NCI-H2227 (cell line): ENCODE results near the gene TUT4.

Experiments
- DNase-seq: peaks from one replicate; lab custom pipeline; 2025; ENCODE audit not compliant: unreplicated experiment; lab: John Stamatoyannopoulos, UW

TUT4 gene

GRCh38 chr1:52576074-52576473 is 23.2 kb upstream of the TUT4 start:
- no peak for DNase-seq

DNA sequence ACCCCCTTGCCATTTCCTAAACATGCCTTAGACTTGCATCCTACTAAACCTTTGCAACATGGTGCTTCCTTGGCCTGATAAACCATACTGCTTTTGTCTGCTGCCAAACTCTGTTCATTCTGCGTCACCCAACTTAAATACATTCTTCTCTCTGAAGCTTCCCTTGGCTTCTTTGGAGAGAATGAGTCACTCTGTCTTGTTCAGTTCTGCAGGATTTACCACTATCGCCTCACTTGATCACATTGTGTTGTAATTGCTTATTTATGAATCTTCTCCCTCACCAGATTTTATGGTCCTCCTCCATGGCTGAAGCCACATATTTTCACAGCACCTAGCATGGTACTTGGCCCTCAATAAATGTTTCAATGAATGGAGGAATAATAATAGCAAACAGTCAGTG is 21.7 kb upstream of the TUT4 start:
- no peak for DNase-seq

GRCh38 chr1:52572387-52572786 is 19.5 kb upstream of the TUT4 start:
- no peak for DNase-seq

DNA sequence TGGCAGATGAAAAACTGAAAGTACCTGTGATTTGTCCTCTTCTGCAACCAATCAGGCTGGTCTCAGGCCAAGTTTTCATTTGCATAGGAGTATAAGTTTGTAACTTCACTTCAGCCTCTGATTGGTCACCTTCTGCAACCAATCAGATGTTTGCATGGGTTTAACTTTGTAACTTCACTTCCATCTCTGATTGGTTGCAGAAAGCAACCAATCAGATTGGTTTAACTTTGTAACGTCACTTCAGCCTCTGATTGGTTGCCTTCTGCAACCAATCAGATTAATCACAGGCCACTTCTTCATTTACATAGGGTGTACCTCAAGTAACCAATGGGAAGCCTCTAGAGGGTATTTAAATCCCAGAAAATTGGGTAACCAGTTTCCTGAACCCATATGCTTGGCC is 18.9 kb upstream of the TUT4 start:
- DNase-seq: no peak

GRCh38 chr1:52569449-52570210 is 16.7 kb upstream of the TUT4 start:
- DNase-seq: no peak

- DNase-seq: no peak
Measured at GRCh38 chr1:52567943-52568342, 15.1 kb upstream of the TUT4 start.

- DNase-seq: no peak
Measured at GRCh38 chr1:52562766-52563165, 9.9 kb upstream of the TUT4 start.

DNA sequence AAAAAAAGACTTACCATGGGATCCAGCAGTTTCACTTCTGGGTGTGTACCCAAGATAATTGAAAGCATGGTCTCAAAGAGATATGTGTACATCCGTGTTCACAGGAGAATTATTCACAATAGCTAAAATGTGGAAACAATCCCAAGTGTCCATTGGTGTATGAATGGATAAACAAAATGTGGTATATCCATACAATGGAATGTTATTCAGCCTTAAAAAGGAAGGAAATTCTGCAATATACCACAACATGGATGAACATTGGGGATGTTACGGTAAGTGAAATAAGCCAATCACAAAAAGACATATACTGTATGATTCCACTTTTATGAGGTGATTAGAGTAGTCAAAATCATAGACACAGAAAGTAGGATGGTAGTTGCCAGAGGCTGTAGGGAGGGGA is 7.0 kb upstream of the TUT4 start:
- DNase-seq: no peak

GRCh38 chr1:52558941-52559340 is 6.0 kb upstream of the TUT4 start:
- DNase-seq: peak; percentile 14

DNA sequence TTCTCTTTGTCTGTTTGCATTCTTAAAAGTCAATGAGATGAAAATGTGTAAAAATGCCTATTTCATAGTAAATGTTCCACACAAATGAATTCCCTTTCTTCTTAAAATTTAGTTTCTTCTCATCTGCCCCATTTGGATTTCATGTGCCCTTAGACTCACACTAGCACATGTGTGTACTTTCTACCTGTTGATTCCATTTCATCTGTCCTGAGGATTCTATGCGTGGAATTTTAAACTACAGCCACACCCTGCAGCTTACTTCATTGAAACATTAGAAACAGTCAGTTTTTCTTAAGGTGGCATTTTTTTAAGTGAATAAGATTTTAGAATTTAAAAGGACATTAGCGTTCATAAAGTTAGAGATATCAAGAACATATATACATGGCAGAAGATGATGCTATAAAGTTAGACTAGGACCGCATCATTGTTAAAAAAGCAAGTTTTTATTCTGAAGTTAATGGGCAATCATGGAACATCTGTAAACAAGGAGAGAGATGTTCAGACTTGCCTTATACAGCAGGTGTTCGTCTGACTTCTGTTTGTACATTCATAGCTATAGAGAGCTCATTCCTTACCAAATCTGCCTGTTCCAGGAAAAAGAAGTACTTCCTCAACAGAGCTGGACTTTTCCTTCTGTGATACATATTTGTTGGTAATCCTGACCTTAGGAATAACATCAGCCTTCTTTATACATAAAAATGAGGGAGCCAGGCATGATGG is 3.9 kb upstream of the TUT4 start:
- no peak for DNase-seq

DNA sequence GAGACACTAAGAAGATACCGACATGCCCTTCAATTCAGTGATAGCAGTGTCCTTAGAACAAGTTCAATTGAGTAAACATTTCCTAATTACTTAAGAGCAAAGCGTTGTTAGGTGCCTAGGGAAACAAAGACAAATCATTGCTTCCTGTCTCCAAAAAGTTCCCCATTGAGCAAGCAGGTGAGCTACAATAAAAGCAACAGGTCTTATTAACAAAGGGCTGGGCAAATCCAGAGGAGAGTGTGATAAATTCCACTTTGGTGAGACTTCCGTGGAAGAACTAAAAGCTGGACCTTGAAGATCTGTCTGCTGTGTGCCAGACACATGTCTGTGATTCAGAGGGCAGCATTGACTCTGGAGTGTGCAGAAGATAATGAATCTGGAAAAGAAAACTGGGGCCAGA is 1.9 kb upstream of the TUT4 start:
- peak; percentile 22 for DNase-seq

GRCh38 chr1:52554267-52554640 is 1.4 kb upstream of the TUT4 start:
- no peak for DNase-seq

GRCh38 chr1:52553362-52554266 is 722 bp upstream of the TUT4 start:
- DNase-seq: peak; percentile 95

DNA sequence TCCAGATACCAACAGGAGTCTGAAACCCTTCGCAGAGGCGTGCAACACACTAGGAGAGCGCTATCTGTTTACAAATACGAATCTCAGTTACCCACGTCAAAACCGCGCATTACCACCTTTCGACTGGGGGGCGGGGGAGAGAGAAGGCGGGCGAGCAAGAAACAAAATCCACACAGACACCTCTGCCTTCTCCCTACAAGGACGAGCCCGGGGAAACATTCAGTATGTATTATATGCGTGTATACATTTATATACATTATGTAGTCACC is 722 bp downstream of the TUT4 start:
- peak; percentile 57 for DNase-seq

- DNase-seq: peak; percentile 45
Measured at GRCh38 chr1:52551507-52552235, 1.2 kb downstream of the TUT4 start.

GRCh38 chr1:52550447-52550846 is 2.4 kb downstream of the TUT4 start:
- DNase-seq: no peak

- no peak for DNase-seq
Measured at GRCh38 chr1:52549267-52549666, 3.6 kb downstream of the TUT4 start.

- DNase-seq: no peak
Measured at GRCh38 chr1:52546852-52547251, 6.0 kb downstream of the TUT4 start.

DNA sequence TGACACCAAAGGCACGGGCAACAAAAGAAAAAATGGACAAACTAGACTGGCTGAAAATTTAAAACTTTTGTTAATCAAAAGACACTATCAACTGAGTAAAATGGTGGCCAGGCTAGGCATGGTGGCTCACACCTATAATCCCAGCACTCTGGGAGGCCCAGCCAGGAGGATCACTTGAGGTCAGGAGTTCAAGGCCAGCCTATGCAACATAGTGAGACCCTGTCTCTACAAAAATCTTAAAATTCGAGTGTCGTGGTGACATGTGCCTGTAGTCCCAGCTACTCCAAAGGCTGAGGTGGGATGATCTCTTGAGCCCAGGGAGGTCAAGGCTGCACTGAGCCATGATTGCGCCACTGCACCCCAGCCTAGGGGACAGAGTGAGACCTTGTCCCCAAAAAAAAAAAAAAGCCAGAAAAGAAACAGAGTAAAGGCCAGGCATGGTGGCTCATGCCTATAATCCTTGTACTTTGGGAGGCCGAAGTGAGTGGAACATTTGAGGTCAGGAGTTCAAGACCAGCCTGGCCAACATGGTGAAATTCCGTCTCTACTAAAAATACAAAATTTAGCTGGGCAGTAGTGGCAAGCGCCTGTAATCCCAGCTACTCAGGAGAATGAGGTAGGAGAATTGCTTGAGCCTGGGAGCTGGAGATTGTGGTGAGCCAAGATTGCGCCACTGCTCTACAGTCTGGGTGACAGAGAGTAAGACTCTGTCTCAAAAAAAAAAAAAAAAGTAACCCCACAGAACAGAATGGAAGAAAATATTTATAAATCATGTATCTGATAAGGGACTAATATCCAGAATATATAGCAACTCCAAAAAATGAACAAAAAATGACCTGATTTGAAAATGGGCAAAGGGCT is 8.0 kb downstream of the TUT4 start:
- DNase-seq: no peak

DNA sequence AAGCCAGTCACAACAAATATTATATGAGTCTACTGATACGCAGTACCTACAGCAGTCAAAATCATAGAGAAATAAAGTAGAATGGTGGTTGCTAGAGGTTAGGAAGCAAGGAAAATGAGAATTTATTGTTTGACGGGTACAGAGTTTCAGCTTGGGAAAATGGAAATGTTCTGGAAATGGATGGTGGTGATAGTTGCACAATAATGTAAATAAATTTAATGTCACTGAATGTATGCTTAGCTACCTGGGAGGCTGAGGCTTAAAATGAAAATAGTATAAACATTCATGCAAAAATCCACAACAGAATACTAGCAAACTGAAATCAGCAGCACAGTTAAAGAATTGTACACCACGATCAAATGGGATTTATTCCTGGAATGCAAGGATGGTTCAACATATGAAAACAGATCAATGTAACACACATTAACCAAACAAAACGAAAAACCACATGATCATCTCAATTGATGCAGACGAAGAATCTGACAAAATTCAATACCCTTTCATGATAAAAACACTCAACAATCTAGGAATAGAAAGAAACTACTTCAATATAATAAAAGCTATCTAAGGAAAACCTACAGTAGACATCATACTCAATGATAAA is 10.7 kb downstream of the TUT4 start:
- peak; percentile 30 for DNase-seq
